Common myeloid progenitor, CD34-positive (primary cell): Measurements from ENCODE around the gene TLN1.

Source experiments
- CTCF ChIA-PET: fragments of 350-600 bp; sonication (Branson Sonifier 250); formaldehyde crosslinking; loops from one replicate; lab custom pipeline; 2021; ENCODE audit warnings: antibody characterized with exemption; lab: Charles Lee
- POLR2A ChIA-PET: fragments of 350-600 bp; sonication (Branson Sonifier 250); formaldehyde crosslinking; loops from one replicate; lab custom pipeline; 2021; ENCODE audit warnings: antibody characterized with exemption; lab: Charles Lee
- DNase-seq, 3 donors: peaks; one replicate each; pipeline versions ENCODE4 v3.0.0 to v3.0.0-alpha.2; 2013
- H3K27ac ChIP-seq, 2 experiments: 1 replicate in 1 of 2; 2 replicates in 1 of 2; pipeline ENCODE4 v1.7.0; 2013; ENCODE audit warnings: inconsistent platforms in 2 of 2, low read length in 2 of 2, mild to moderate bottlenecking in 2 of 2, low read depth in 1 of 2, moderate library complexity in 1 of 2; ENCODE audit not compliant: severe bottlenecking in 2 of 2, insufficient read depth in 1 of 2, poor library complexity in 1 of 2
- H3K27me3 ChIP-seq, 5 experiments: replicated peaks in 2 of 5; 1 replicate in 3 of 5; 2 replicates in 2 of 5; pipeline versions ENCODE4 v1.6.1 to v1.7.0; 2013; ENCODE audit warnings: low read length in 4 of 5, mild to moderate bottlenecking in 2 of 5, moderate library complexity in 2 of 5, inconsistent platforms in 1 of 5; ENCODE audit not compliant: insufficient read depth in 5 of 5, control insufficient read depth in 4 of 5
- H3K36me3 ChIP-seq, 4 experiments: 1 replicate in 2 of 4; 2 replicates in 2 of 4; pipeline versions ENCODE4 v1.6.1 to v1.7.0; 2013; ENCODE audit warnings: low read length in 3 of 4, control low read depth in 1 of 4, mild to moderate bottlenecking in 1 of 4; ENCODE audit not compliant: control insufficient read depth in 4 of 4, insufficient read depth in 4 of 4
- H3K4me1 ChIP-seq, 4 experiments: 1 replicate in 3 of 4; 2 replicates in 1 of 4; pipeline versions ENCODE4 v1.6.1 to v1.7.1; 2013; ENCODE audit warnings: low read length in 3 of 4, mild to moderate bottlenecking in 3 of 4, control low read depth in 1 of 4, inconsistent platforms in 1 of 4, moderate library complexity in 1 of 4; ENCODE audit not compliant: control insufficient read depth in 4 of 4, insufficient read depth in 4 of 4; ENCODE audit errors: control extremely low read depth in 1 of 4
- H3K4me3 ChIP-seq, 7 experiments: 1 replicate in 4 of 7; 2 replicates in 3 of 7; pipeline versions ENCODE4 v1.5.1 to v1.7.0; 2013; ENCODE audit warnings: mild to moderate bottlenecking in 7 of 7, low read length in 6 of 7, moderate library complexity in 6 of 7, inconsistent platforms in 2 of 7, low read depth in 2 of 7, control low read depth in 1 of 7; ENCODE audit not compliant: insufficient read depth in 4 of 7, control insufficient read depth in 1 of 7; ENCODE audit errors: extremely low read depth in 1 of 7
- H3K9me3 ChIP-seq, 5 experiments: 1 replicate in 4 of 5; 2 replicates in 1 of 5; pipeline versions ENCODE4 v1.6.1 to v1.7.1; 2013; ENCODE audit warnings: low read length in 4 of 5, mild to moderate bottlenecking in 2 of 5, inconsistent platforms in 1 of 5, low read depth in 1 of 5, moderate library complexity in 1 of 5; ENCODE audit not compliant: control insufficient read depth in 4 of 5, insufficient read depth in 2 of 5; ENCODE audit errors: control extremely low read depth in 1 of 5
- WGBS: methylation state at CpG from one replicate; pipeline ENCODE4 v1.1.5; 2013; ENCODE audit not compliant: insufficient coverage; 5-methylcytosine and 5-hydroxymethylcytosine counted together

The TLN1 gene

GRCh38 chr9:35740243-35740642 is 8.2 kb upstream of the TLN1 start:
- POLR2A ChIA-PET = no interaction called here
- 95% methylated on average over 4 of the region's 6 CpGs for WGBS

GRCh38 chr9:35738924-35739323 is 6.9 kb upstream of the TLN1 start:
- Histone ChIP-seq H3K4me1 (peaks cover 0 to 17% (median 5%) of the 10 kb centered on the region in 4 experiments), H3K9me3 (no peaks in the 10 kb centered on the region), H3K36me3 (peaks cover 17 to 89% (median 59%) of the 10 kb centered on the region in 4 experiments), H3K27me3 (no peaks in the 10 kb centered on the region), H3K4me3 (no peak overlapping the region), H3K27ac (no peak overlapping the region)
- DNase-seq = no peak
- 98% methylated on average over 6 of the region's 7 CpGs for WGBS
- CTCF ChIA-PET = interaction anchor here (0.6 to 15.7 kb wide), 9 partner anchors 8 to 82 kb away, joined by 3 to 190 read pairs (median 10); partner anchors contain the start of genes CCDC107, CREB3, GBA2 and MSMP
- POLR2A ChIA-PET = interaction anchor here (1.1 kb wide), 1 partner anchor 10 kb away, joined by 4 read pairs; the partner anchor contains the start of genes GBA2 and RGP1

More at GRCh38 chr9:35740243-35740642, 8.2 kb upstream of the TLN1 start:
- Histone ChIP-seq H3K27ac (no peak overlapping the region), H3K9me3 (no peaks in the 10 kb centered on the region), H3K4me1 (peaks cover 0 to 16% (median 4%) of the 10 kb centered on the region in 4 experiments), H3K36me3 (peaks cover 17 to 89% (median 65%) of the 10 kb centered on the region in 4 experiments), H3K27me3 (no peaks in the 10 kb centered on the region), H3K4me3 (no peak overlapping the region)
- CTCF ChIA-PET = interaction anchor here (1.0 to 15.7 kb wide), 7 partner anchors 7 to 47 kb away, joined by 3 to 190 read pairs (median 6); partner anchors contain the start of genes CREB3, GBA2, MSMP and RGP1
- DNase-seq = no peak

- peaks cover 6 to 18% (median 12%) of the 10 kb centered on the region in 4 experiments for H3K4me1 ChIP-seq
- DNase-seq = no peak
- WGBS = 95% methylated on average over 4 of the region's 4 CpGs
Measured at GRCh38 chr9:35738186-35738585, 6.2 kb upstream of the TLN1 start.

GRCh38 chr9:35737143-35737542 is 5.1 kb upstream of the TLN1 start:
- POLR2A ChIA-PET = no interaction called here
- H3K4me3 ChIP-seq = no peak overlapping the region
- H3K27me3 ChIP-seq = no peaks in the 10 kb centered on the region
- H3K27ac ChIP-seq = no peak overlapping the region
- 91% methylated on average over 7 of the region's 7 CpGs for WGBS
- no peak for DNase-seq
- H3K36me3 ChIP-seq = peaks cover 17 to 72% (median 52%) of the 10 kb centered on the region in 4 experiments
- no peaks in the 10 kb centered on the region for H3K9me3 ChIP-seq
- CTCF ChIA-PET = interaction anchor here (0.9 to 15.7 kb wide), 14 partner anchors 9 to 123 kb away, joined by 3 to 190 read pairs (median 6); partner anchors contain the start of genes CCDC107, CREB3, GBA2 and MSMP
- peaks cover 7 to 26% (median 19%) of the 10 kb centered on the region in 4 experiments for H3K4me1 ChIP-seq

More at GRCh38 chr9:35738186-35738585, 6.2 kb upstream of the TLN1 start:
- H3K4me3 ChIP-seq = no peak overlapping the region
- H3K27ac ChIP-seq = no peak overlapping the region
- CTCF ChIA-PET = interaction anchor here (0.9 to 15.7 kb wide), 11 partner anchors 9 to 122 kb away, joined by 3 to 190 read pairs (median 8); partner anchors contain the start of genes CCDC107, CREB3, GBA2 and MSMP
- POLR2A ChIA-PET = no interaction called here
- H3K36me3 ChIP-seq = peaks cover 17 to 82% (median 56%) of the 10 kb centered on the region in 4 experiments
- no peaks in the 10 kb centered on the region for H3K9me3 ChIP-seq
- no peaks in the 10 kb centered on the region for H3K27me3 ChIP-seq

- peak; percentile 79 to 89 (median 85) for DNase-seq
- Histone ChIP-seq H3K27me3 (no peaks in the 10 kb centered on the region), H3K27ac (no peak overlapping the region), H3K4me1 (peaks cover 8 to 22% (median 21%) of the 10 kb centered on the region in 4 experiments), H3K4me3 (no peak overlapping the region), H3K9me3 (no peaks in the 10 kb centered on the region), H3K36me3 (peaks cover 17 to 64% (median 45%) of the 10 kb centered on the region in 4 experiments)
- WGBS = 86% methylated on average over 4 of the region's 5 CpGs
- CTCF ChIA-PET = interaction anchor here (0.6 to 15.7 kb wide), 19 partner anchors 8 to 146 kb away, joined by 3 to 190 read pairs (median 3); partner anchors contain the start of genes CREB3, GBA2, HINT2 and MSMP
- POLR2A ChIA-PET = no interaction called here
Measured at GRCh38 chr9:35736201-35736633, 4.2 kb upstream of the TLN1 start.

- ChIA-PET CTCF (interaction anchor here (0.7 to 10.6 kb wide), 12 partner anchors 13 to 177 kb away, joined by 3 to 103 read pairs (median 4); partner anchors contain the start of genes CCDC107, GBA2, HINT2 and MSMP), POLR2A (no interaction called here)
- peaks cover 28 to 43% (median 42%) of the 10 kb centered on the region in 4 experiments for H3K4me1 ChIP-seq
- H3K36me3 ChIP-seq = peaks cover 14 to 47% (median 27%) of the 10 kb centered on the region in 4 experiments
- no peaks in the 10 kb centered on the region for H3K9me3 ChIP-seq
- 100% methylated on average over 1 of the region's 3 CpGs for WGBS
- no peak overlapping the region for H3K27ac ChIP-seq
- DNase-seq = no peak
- no peak overlapping the region for H3K4me3 ChIP-seq
- H3K27me3 ChIP-seq = no peaks in the 10 kb centered on the region
Measured at GRCh38 chr9:35734096-35734495, 2.1 kb upstream of the TLN1 start.
